ENCODE results near the gene LRRC71. TPM values are rescaled to one million over a fixed set of nuclear protein-coding genes. Genes with fewer than 3 reads are reported as not detected.

The LRRC71 gene
- polyA plus RNA-seq, 1 of the 3 experiments (the other 2 are of a cell fraction), result 0.03 TPM

DNA sequence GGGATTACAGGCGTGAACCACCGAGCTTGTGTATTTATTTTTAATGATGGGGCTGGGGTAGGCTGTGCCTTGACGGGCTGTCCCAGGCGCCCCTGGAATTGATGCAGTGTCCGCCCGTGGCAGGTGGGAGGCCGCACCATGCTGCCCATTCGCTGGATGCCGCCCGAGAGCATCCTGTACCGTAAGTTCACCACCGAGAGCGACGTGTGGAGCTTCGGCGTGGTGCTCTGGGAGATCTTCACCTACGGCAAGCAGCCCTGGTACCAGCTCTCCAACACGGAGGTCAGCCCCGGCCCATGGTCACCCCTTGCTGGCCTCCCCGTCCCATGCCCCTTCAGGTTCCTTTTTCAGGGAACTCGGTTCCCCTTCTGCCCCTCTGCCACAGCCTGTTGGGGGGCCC lies 40.6 kb upstream of the LRRC71 start:
- WGBS (ENCODE audit: low lambda C conversion rate), result 92% methylated on average over 19 of the region's 21 CpGs
- TF ChIP-seq ZBTB33 (IDR thresholded peaks at IDR 0.05; ENCODE audit: borderline replicate concordance, low read depth), result no peak
- no peak for TF ChIP-seq USF2 (IDR thresholded peaks at IDR 0.05; ENCODE audit: borderline replicate concordance, low read depth, low read length)
- TF ChIP-seq RXRA (IDR thresholded peaks at IDR 0.05; ENCODE audit: borderline replicate concordance, low read depth), result no peak
- TF ChIP-seq TEAD4 (IDR thresholded peaks at IDR 0.05; ENCODE audit: borderline replicate concordance, insufficient read depth), result no peak
- TF ChIP-seq NRF1 (IDR thresholded peaks at IDR 0.05; ENCODE audit: low read depth, low read length), result no peak
- TF ChIP-seq RAD21 (IDR thresholded peaks at IDR 0.05; ENCODE audit: low read length), result no peak
- TF ChIP-seq NFIC (IDR thresholded peaks at IDR 0.05; ENCODE audit: borderline replicate concordance), result no peak
- TF ChIP-seq PBX3 (IDR thresholded peaks at IDR 0.05), result no peak
- TF ChIP-seq, protein P1, sequence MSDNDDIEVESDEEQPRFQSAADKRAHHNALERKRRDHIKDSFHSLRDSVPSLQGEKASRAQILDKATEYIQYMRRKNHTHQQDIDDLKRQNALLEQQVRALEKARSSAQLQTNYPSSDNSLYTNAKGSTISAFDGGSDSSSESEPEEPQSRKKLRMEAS (IDR thresholded peaks at IDR 0.05; ENCODE audit: low read depth), result no peak
- TF ChIP-seq JUND (IDR thresholded peaks at IDR 0.05), result no peak
- no peak for TF ChIP-seq YY1 (IDR thresholded peaks at IDR 0.05; ENCODE audit: low read depth)
- no peak overlapping the region for H3K9ac ChIP-seq

GRCh38 chr1:156880473-156880872 lies 40.0 kb upstream of the LRRC71 start:
- no peaks in the 10 kb centered on the region; the same call in 1 of the 2 replicates for H3K27me3 ChIP-seq (ENCODE audit: insufficient read depth)

More for the DNA sequence above, 40.6 kb upstream of the LRRC71 start:
- Histone ChIP-seq H3K36me3 (replicated peaks in 1 of 2; ENCODE audit: control insufficient read depth in 1 of 2, insufficient read depth in 2 of 2, low read length in 1 of 2) (no peaks in the 10 kb centered on the region), H3K4me3 (ENCODE audit: low read depth in 2 of 2, low read length in 1 of 2) (no peak overlapping the region), H2AFZ (ENCODE audit: low read depth) (no peak overlapping the region), H3K27ac (ENCODE audit: low read depth in 2 of 2, low read length in 1 of 2) (no peak overlapping the region), H3K27me3 (ENCODE audit: insufficient read depth) (no peaks in the 10 kb centered on the region; the same call in 1 of the 2 replicates), H3K79me2 (ENCODE audit: insufficient read depth) (no peaks in the 10 kb centered on the region), H3K4me1 (ENCODE audit: control insufficient read depth in 1 of 2, insufficient read depth in 2 of 2, low read depth in 1 of 2, low read length in 1 of 2) (peaks cover 0 to 33% of the 10 kb centered on the region in 2 experiments; a peak in 1 of 4 replicates), H3K9me2 (no peaks in the 10 kb centered on the region), H3K9me3 (no peaks in the 10 kb centered on the region), H4K20me1 (ENCODE audit: insufficient read depth) (no peaks in the 10 kb centered on the region), H3F3A (replicated peaks; ENCODE audit: insufficient read depth) (no peaks in the 10 kb centered on the region), H3K4me2 (no peak overlapping the region)
- CTCF ChIA-PET, result interaction anchor here (0.9 to 21.6 kb wide), 5 partner anchors 13 to 190 kb away, joined by 3 to 455 read pairs (median 8); partner anchors contain the start of genes INSRR and NTRK1
- POLR2A ChIA-PET, result no interaction called here
- no peak for DNase-seq

More at GRCh38 chr1:156880473-156880872, 40.0 kb upstream of the LRRC71 start:
- Histone ChIP-seq H3K4me1 (ENCODE audit: control insufficient read depth in 1 of 2, insufficient read depth in 2 of 2, low read depth in 1 of 2, low read length in 1 of 2) (peaks cover 0 to 34% of the 10 kb centered on the region in 2 experiments; a peak in 1 of 4 replicates), H4K20me1 (ENCODE audit: insufficient read depth) (no peaks in the 10 kb centered on the region), H3K9me3 (no peaks in the 10 kb centered on the region), H2AFZ (ENCODE audit: low read depth) (no peak overlapping the region), H3K4me3 (ENCODE audit: low read depth in 2 of 2, low read length in 1 of 2) (no peak overlapping the region), H3K79me2 (ENCODE audit: insufficient read depth) (no peaks in the 10 kb centered on the region), H3K4me2 (no peak overlapping the region), H3K27ac (ENCODE audit: low read depth in 2 of 2, low read length in 1 of 2) (no peak overlapping the region), H3F3A (replicated peaks; ENCODE audit: insufficient read depth) (no peaks in the 10 kb centered on the region), H3K9ac (no peak overlapping the region), H3K9me2 (no peaks in the 10 kb centered on the region), H3K36me3 (replicated peaks in 1 of 2; ENCODE audit: control insufficient read depth in 1 of 2, insufficient read depth in 2 of 2, low read length in 1 of 2) (no peaks in the 10 kb centered on the region)
- TF ChIP-seq FOXM1 (IDR thresholded peaks at IDR 0.05; ENCODE audit: low read depth) (no peak), FOSL2 (IDR thresholded peaks at IDR 0.05; ENCODE audit: borderline replicate concordance, low read depth) (no peak), NFIC (IDR thresholded peaks at IDR 0.05; ENCODE audit: borderline replicate concordance) (no peak)
- TF ChIP-seq, protein P2, sequence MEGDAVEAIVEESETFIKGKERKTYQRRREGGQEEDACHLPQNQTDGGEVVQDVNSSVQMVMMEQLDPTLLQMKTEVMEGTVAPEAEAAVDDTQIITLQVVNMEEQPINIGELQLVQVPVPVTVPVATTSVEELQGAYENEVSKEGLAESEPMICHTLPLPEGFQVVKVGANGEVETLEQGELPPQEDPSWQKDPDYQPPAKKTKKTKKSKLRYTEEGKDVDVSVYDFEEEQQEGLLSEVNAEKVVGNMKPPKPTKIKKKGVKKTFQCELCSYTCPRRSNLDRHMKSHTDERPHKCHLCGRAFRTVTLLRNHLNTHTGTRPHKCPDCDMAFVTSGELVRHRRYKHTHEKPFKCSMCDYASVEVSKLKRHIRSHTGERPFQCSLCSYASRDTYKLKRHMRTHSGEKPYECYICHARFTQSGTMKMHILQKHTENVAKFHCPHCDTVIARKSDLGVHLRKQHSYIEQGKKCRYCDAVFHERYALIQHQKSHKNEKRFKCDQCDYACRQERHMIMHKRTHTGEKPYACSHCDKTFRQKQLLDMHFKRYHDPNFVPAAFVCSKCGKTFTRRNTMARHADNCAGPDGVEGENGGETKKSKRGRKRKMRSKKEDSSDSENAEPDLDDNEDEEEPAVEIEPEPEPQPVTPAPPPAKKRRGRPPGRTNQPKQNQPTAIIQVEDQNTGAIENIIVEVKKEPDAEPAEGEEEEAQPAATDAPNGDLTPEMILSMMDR (IDR thresholded peaks at IDR 0.05), result no peak
- ChIA-PET CTCF (interaction anchor here (1.1 to 21.6 kb wide), 7 partner anchors 9 to 154 kb away, joined by 3 to 455 read pairs (median 8); partner anchors contain the start of genes INSRR and NTRK1), POLR2A (interaction anchor here (1.3 kb wide), 1 partner anchor 79 kb away, joined by 3 read pairs; no protein-coding TSS in a partner anchor)
- 71% methylated on average over 5 of the region's 5 CpGs for WGBS (ENCODE audit: low lambda C conversion rate)
- no peak for DNase-seq
